ENCODE measurements around the gene MRAS. TPM values are rescaled to one million over a fixed set of nuclear protein-coding genes. Genes with fewer than 3 reads are reported as not detected.

MRAS gene
- polyA plus RNA-seq, 3 donors, result 6.2 to 13.2 (median 8.3) TPM

- Mint-ChIP-seq H3K4me3 (no peak overlapping the region), H3K27me3 (ENCODE audit: low read depth in 3 of 3) (peaks cover 0 to 6% (median 0%) of the 10 kb centered on the region in 3 donors), H3K9me3 (no peaks in the 10 kb centered on the region), H3K4me1 (peaks cover 15% of the 10 kb centered on the region), H3K36me3 (no peaks in the 10 kb centered on the region), H3K27ac (peak overlapping the region in 3 of 7 donors; percentile 5 to 49 (median 13))
- no peak overlapping the region for H3K27ac ChIP-seq (ENCODE audit: low read depth in 1 of 2, low read length in 2 of 2)
- no peak overlapping the region for H3K9ac ChIP-seq (ENCODE audit: insufficient read depth, low read length, poor library complexity, severe bottlenecking)
- no peak overlapping the region for H3K4me3 ChIP-seq (replicated peaks in 1 of 3; ENCODE audit: low read depth in 2 of 3, low read length in 3 of 3)
- H3K4me2 ChIP-seq (replicated peaks; ENCODE audit: extremely low read depth, low read length, poor library complexity, severe bottlenecking), result no peak overlapping the region
- no peaks in the 10 kb centered on the region for H4K20me1 ChIP-seq (ENCODE audit: insufficient read depth, low read length)
- 100% methylated on average over 2 of the region's 3 CpGs for WGBS (ENCODE audit: insufficient coverage)
- H3K36me3 ChIP-seq (replicated peaks in 1 of 2; ENCODE audit: control insufficient read depth in 1 of 2, insufficient read depth in 2 of 2, low read length in 2 of 2), result no peaks in the 10 kb centered on the region
- H3K79me2 ChIP-seq (ENCODE audit: insufficient read depth, low read length), result no peaks in the 10 kb centered on the region
- no peaks in the 10 kb centered on the region for H3K9me3 ChIP-seq (replicated peaks in 1 of 2; ENCODE audit: control insufficient read depth in 1 of 2, insufficient read depth in 1 of 2, low read length in 2 of 2)
- no peaks in the 10 kb centered on the region for H3K27me3 ChIP-seq (ENCODE audit: control insufficient read depth in 2 of 2, insufficient read depth in 2 of 2, low read length in 2 of 2)
- TF ChIP-seq CTCF (IDR thresholded peaks at IDR 0.05), result no peak
- no peak for DNase-seq
- intact Hi-C loops (cut with micrococcal nuclease), result no loop called here
- no peak overlapping the region for H2AFZ ChIP-seq (ENCODE audit: insufficient read depth, low read depth, low read length, poor library complexity, severe bottlenecking)
- H3K4me1 ChIP-seq (ENCODE audit: control insufficient read depth in 1 of 2, insufficient read depth in 2 of 2, low read length in 2 of 2), result peaks cover 13 to 17% of the 10 kb centered on the region in 2 donors
These were observed 36.2 kb downstream of the MRAS start for GRCh38 chr3:138384531-138384930.

- H3K79me2 ChIP-seq (ENCODE audit: insufficient read depth, low read length), result no peaks in the 10 kb centered on the region
- no peak overlapping the region for H3K4me2 ChIP-seq (replicated peaks; ENCODE audit: extremely low read depth, low read length, poor library complexity, severe bottlenecking)
- peak in 1 of 3 donors; percentile 41 for DNase-seq
- no peak overlapping the region for H2AFZ ChIP-seq (ENCODE audit: insufficient read depth, low read depth, low read length, poor library complexity, severe bottlenecking)
- Mint-ChIP-seq H3K27me3 (ENCODE audit: low read depth in 3 of 3) (peaks cover 0 to 6% (median 0%) of the 10 kb centered on the region in 3 donors), H3K36me3 (no peaks in the 10 kb centered on the region), H3K4me1 (peaks cover 15% of the 10 kb centered on the region), H3K4me3 (no peak overlapping the region), H3K9me3 (peaks cover 0 to under 1% (median 0%) of the 10 kb centered on the region in 7 donors), H3K27ac (peak overlapping the region in 2 of 7 donors; percentile 13)
- 100% methylated on average over 1 of the region's 5 CpGs for WGBS (ENCODE audit: insufficient coverage)
- intact Hi-C loops (cut with micrococcal nuclease), result no loop called here
- H4K20me1 ChIP-seq (ENCODE audit: insufficient read depth, low read length), result no peaks in the 10 kb centered on the region
- no peak overlapping the region for H3K9ac ChIP-seq (ENCODE audit: insufficient read depth, low read length, poor library complexity, severe bottlenecking)
- no peaks in the 10 kb centered on the region for H3K36me3 ChIP-seq (replicated peaks in 1 of 2; ENCODE audit: control insufficient read depth in 1 of 2, insufficient read depth in 2 of 2, low read length in 2 of 2)
- H3K4me1 ChIP-seq (ENCODE audit: control insufficient read depth in 1 of 2, insufficient read depth in 2 of 2, low read length in 2 of 2), result peaks cover 13 to 17% of the 10 kb centered on the region in 2 donors
- H3K27ac ChIP-seq (ENCODE audit: low read depth in 1 of 2, low read length in 2 of 2), result no peak overlapping the region
- TF ChIP-seq CTCF (IDR thresholded peaks at IDR 0.05), result no peak
- H3K27me3 ChIP-seq (ENCODE audit: control insufficient read depth in 2 of 2, insufficient read depth in 2 of 2, low read length in 2 of 2), result no peaks in the 10 kb centered on the region
- H3K9me3 ChIP-seq (replicated peaks in 1 of 2; ENCODE audit: control insufficient read depth in 1 of 2, insufficient read depth in 1 of 2, low read length in 2 of 2), result no peaks in the 10 kb centered on the region
- no peak overlapping the region for H3K4me3 ChIP-seq (replicated peaks in 1 of 3; ENCODE audit: low read depth in 2 of 3, low read length in 3 of 3)
These were observed 36.6 kb downstream of the MRAS start for GRCh38 chr3:138384976-138385375.

All from CD14-positive monocyte (primary cell).